Peyer's patch (tissue), 4 donors: Measurements from ENCODE around the gene ATXN2.

ENCODE experiments used
- POLR2A ChIP-seq, 2 donors: fragments of 450-650 bp; IDR thresholded peaks; one replicate each; pipeline ENCODE4 v1.5.1; 2017; ENCODE audit warnings: antibody characterized with exemption in 2 of 2, mild to moderate bottlenecking in 2 of 2, moderate library complexity in 2 of 2
- TF ChIP-seq, protein P1 (sequence below), 6 experiments: fragments of 450-650 bp in 4 of 6; fragments of 200-600 bp in 2 of 6; sonication (generic) in 1 of 6; IDR thresholded peaks; one replicate each; pipeline ENCODE4 v1.5.1; 2017 to 2019; ENCODE audit warnings: antibody characterized with exemption in 6 of 6, mild to moderate bottlenecking in 3 of 6, moderate library complexity in 1 of 6

DNA sequence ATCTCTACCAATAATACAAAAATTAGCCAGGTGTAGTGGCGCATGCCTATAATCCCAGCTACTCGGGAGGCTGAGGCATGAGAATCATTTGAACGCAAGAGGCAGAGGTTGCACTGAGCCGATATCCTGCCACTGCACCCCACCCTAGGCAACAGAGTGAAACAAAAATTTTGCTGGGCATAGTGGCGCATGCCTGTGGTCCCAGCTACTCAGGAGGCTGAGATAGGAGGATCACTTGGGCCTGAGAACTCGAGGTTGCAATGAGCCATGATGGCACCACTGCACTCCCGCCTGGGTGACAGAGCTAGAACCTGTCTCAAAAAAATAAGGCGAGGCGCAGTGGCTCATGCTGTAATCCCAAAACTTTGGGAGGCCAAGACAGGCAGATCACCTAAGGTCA is 9.5 kb downstream of the ATXN2 start:
- TF ChIP-seq, protein P1, sequence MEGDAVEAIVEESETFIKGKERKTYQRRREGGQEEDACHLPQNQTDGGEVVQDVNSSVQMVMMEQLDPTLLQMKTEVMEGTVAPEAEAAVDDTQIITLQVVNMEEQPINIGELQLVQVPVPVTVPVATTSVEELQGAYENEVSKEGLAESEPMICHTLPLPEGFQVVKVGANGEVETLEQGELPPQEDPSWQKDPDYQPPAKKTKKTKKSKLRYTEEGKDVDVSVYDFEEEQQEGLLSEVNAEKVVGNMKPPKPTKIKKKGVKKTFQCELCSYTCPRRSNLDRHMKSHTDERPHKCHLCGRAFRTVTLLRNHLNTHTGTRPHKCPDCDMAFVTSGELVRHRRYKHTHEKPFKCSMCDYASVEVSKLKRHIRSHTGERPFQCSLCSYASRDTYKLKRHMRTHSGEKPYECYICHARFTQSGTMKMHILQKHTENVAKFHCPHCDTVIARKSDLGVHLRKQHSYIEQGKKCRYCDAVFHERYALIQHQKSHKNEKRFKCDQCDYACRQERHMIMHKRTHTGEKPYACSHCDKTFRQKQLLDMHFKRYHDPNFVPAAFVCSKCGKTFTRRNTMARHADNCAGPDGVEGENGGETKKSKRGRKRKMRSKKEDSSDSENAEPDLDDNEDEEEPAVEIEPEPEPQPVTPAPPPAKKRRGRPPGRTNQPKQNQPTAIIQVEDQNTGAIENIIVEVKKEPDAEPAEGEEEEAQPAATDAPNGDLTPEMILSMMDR (IDR thresholded peaks at IDR 0.05), result no peak
- no peak for TF ChIP-seq POLR2A (IDR thresholded peaks at IDR 0.05)
